Measurements from ENCODE around the gene LRRC8E. TPM values are rescaled to one million over a fixed set of nuclear protein-coding genes. Genes with fewer than 3 reads are reported as not detected.

The LRRC8E gene
- total RNA-seq, 1 experiment from 2014 or later, result 3.0 TPM

GRCh38 chr19:7845390-7846154 lies 42.7 kb upstream of the LRRC8E start (continued):
- TF ChIP-seq ARID4B (CRISPR knock-in tag; IDR thresholded peaks at IDR 0.05; ENCODE audit: borderline replicate concordance) (no peak), NR2C2 (CRISPR knock-in tag; IDR thresholded peaks at IDR 0.05) (no peak), JAZF1 (CRISPR knock-in tag; IDR thresholded peaks at IDR 0.05) (no peak), ELF4 (CRISPR knock-in tag; IDR thresholded peaks at IDR 0.05; ENCODE audit: low read depth) (no peak), NR3C1 (CRISPR knock-in tag; conservative IDR thresholded peaks at IDR 0.05; ENCODE audit: low read depth) (no peak), SMAD4 (CRISPR knock-in tag; IDR thresholded peaks at IDR 0.05) (no peak), ZNF416 (CRISPR knock-in tag; IDR thresholded peaks at IDR 0.05) (no peak), ZSCAN18 (CRISPR knock-in tag; IDR thresholded peaks at IDR 0.05) (no peak), TP53 (CRISPR knock-in tag; IDR thresholded peaks at IDR 0.05) (no peak)

GRCh38 chr19:7846155-7846646 lies 42.1 kb upstream of the LRRC8E start:
- no peak overlapping the region for H3K27ac Mint-ChIP-seq
- ChIA-PET POLR2A (no interaction called here), CTCF (interaction anchor here (0.9 kb wide), 1 partner anchor 205 kb away, joined by 3 read pairs; no protein-coding TSS in a partner anchor)
- no peak overlapping the region for H3K4me3 Mint-ChIP-seq
- no peaks in the 10 kb centered on the region for H3K36me3 Mint-ChIP-seq
- ATAC-seq, result no peak
- DNase-seq (ENCODE audit: low spot score), result no peak
- H3K4me1 Mint-ChIP-seq, result no peaks in the 10 kb centered on the region
- TF ChIP-seq SMAD4 (CRISPR knock-in tag; IDR thresholded peaks at IDR 0.05) (no peak), ZNF232 (CRISPR knock-in tag; IDR thresholded peaks at IDR 0.05) (no peak), ZNF138 (CRISPR knock-in tag; conservative IDR thresholded peaks at IDR 0.05) (no peak), GABPB1 (CRISPR knock-in tag; IDR thresholded peaks at IDR 0.05) (no peak), E2F5 (CRISPR knock-in tag; IDR thresholded peaks at IDR 0.05) (no peak), NR1H2 (CRISPR knock-in tag; IDR thresholded peaks at IDR 0.05) (no peak), NFATC4 (CRISPR knock-in tag; IDR thresholded peaks at IDR 0.05) (no peak), AFF4 (CRISPR knock-in tag; IDR thresholded peaks at IDR 0.05; ENCODE audit: borderline replicate concordance) (no peak), TEAD1 (CRISPR knock-in tag; IDR thresholded peaks at IDR 0.05) (no peak), ZNF416 (CRISPR knock-in tag; IDR thresholded peaks at IDR 0.05) (no peak), NR3C1 (CRISPR knock-in tag; conservative IDR thresholded peaks at IDR 0.05; ENCODE audit: low read depth) (no peak)
- TF ChIP-seq, protein P1, sequence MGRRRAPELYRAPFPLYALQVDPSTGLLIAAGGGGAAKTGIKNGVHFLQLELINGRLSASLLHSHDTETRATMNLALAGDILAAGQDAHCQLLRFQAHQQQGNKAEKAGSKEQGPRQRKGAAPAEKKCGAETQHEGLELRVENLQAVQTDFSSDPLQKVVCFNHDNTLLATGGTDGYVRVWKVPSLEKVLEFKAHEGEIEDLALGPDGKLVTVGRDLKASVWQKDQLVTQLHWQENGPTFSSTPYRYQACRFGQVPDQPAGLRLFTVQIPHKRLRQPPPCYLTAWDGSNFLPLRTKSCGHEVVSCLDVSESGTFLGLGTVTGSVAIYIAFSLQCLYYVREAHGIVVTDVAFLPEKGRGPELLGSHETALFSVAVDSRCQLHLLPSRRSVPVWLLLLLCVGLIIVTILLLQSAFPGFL (CRISPR knock-in tag; IDR thresholded peaks at IDR 0.05; ENCODE audit: borderline replicate concordance), result no peak
- TF ChIP-seq, protein P2, sequence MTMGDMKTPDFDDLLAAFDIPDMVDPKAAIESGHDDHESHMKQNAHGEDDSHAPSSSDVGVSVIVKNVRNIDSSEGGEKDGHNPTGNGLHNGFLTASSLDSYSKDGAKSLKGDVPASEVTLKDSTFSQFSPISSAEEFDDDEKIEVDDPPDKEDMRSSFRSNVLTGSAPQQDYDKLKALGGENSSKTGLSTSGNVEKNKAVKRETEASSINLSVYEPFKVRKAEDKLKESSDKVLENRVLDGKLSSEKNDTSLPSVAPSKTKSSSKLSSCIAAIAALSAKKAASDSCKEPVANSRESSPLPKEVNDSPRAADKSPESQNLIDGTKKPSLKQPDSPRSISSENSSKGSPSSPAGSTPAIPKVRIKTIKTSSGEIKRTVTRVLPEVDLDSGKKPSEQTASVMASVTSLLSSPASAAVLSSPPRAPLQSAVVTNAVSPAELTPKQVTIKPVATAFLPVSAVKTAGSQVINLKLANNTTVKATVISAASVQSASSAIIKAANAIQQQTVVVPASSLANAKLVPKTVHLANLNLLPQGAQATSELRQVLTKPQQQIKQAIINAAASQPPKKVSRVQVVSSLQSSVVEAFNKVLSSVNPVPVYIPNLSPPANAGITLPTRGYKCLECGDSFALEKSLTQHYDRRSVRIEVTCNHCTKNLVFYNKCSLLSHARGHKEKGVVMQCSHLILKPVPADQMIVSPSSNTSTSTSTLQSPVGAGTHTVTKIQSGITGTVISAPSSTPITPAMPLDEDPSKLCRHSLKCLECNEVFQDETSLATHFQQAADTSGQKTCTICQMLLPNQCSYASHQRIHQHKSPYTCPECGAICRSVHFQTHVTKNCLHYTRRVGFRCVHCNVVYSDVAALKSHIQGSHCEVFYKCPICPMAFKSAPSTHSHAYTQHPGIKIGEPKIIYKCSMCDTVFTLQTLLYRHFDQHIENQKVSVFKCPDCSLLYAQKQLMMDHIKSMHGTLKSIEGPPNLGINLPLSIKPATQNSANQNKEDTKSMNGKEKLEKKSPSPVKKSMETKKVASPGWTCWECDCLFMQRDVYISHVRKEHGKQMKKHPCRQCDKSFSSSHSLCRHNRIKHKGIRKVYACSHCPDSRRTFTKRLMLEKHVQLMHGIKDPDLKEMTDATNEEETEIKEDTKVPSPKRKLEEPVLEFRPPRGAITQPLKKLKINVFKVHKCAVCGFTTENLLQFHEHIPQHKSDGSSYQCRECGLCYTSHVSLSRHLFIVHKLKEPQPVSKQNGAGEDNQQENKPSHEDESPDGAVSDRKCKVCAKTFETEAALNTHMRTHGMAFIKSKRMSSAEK (CRISPR knock-in tag; IDR thresholded peaks at IDR 0.05; ENCODE audit: borderline replicate concordance), result no peak
- no peaks in the 10 kb centered on the region for H3K9me3 Mint-ChIP-seq
- H3K27me3 Mint-ChIP-seq (ENCODE audit: low read depth), result no peaks in the 10 kb centered on the region; the same call in none of the 2 replicates

All from WTC11 (cell line).